Measurements from ENCODE around the gene GPT2.

The GPT2 gene

GRCh38 chr16:46895399-46896313 lies 11.5 kb downstream of the GPT2 start:
- in situ Hi-C loops (cut with MboI; ENCODE audit: low sequenced_read_pairs), result no loop called here

- in situ Hi-C loops (cut with MboI; ENCODE audit: low sequenced_read_pairs), result no loop called here
Observed at GRCh38 chr16:46896314-46896968, 12.3 kb downstream of the GPT2 start.

GRCh38 chr16:46897471-46897870 lies 13.3 kb downstream of the GPT2 start:
- in situ Hi-C loops (cut with MboI; ENCODE audit: low sequenced_read_pairs), result no loop called here

GRCh38 chr16:46898006-46898405 lies 13.8 kb downstream of the GPT2 start:
- in situ Hi-C loops (cut with MboI; ENCODE audit: low sequenced_read_pairs), result no loop called here

GRCh38 chr16:46899443-46900143 lies 15.4 kb downstream of the GPT2 start:
- in situ Hi-C loops (cut with MboI; ENCODE audit: low sequenced_read_pairs), result loop anchor here (10.0 kb wide), 1 partner anchor 45 kb away; no protein-coding TSS in a partner anchor

GRCh38 chr16:46900455-46901235 lies 16.5 kb downstream of the GPT2 start:
- in situ Hi-C loops (cut with MboI; ENCODE audit: low sequenced_read_pairs), result loop anchor here (10.0 kb wide), 1 partner anchor 46 kb away; no protein-coding TSS in a partner anchor

GRCh38 chr16:46901709-46902108 lies 17.5 kb downstream of the GPT2 start:
- in situ Hi-C loops (cut with MboI; ENCODE audit: low sequenced_read_pairs), result loop anchor here (10.0 kb wide), 1 partner anchor 47 kb away; no protein-coding TSS in a partner anchor

- in situ Hi-C loops (cut with MboI; ENCODE audit: low sequenced_read_pairs), result loop anchor here (10.0 kb wide), 1 partner anchor 49 kb away; no protein-coding TSS in a partner anchor
Observed at GRCh38 chr16:46903255-46903905, 19.2 kb downstream of the GPT2 start.

GRCh38 chr16:46904471-46904870 lies 20.3 kb downstream of the GPT2 start:
- in situ Hi-C loops (cut with MboI; ENCODE audit: low sequenced_read_pairs), result loop anchor here (10.0 kb wide), 1 partner anchor 50 kb away; no protein-coding TSS in a partner anchor

GRCh38 chr16:46906360-46907060 lies 22.3 kb downstream of the GPT2 start:
- in situ Hi-C loops (cut with MboI; ENCODE audit: low sequenced_read_pairs), result loop anchor here (10.0 kb wide), 1 partner anchor 52 kb away; no protein-coding TSS in a partner anchor

- in situ Hi-C loops (cut with MboI; ENCODE audit: low sequenced_read_pairs), result loop anchor here (10.0 kb wide), 1 partner anchor 52 kb away; no protein-coding TSS in a partner anchor
Observed at GRCh38 chr16:46907061-46907774, 23.1 kb downstream of the GPT2 start.

- in situ Hi-C loops (cut with MboI; ENCODE audit: low sequenced_read_pairs), result loop anchor here (10.0 kb wide), 1 partner anchor 54 kb away; no protein-coding TSS in a partner anchor
Observed at GRCh38 chr16:46908540-46909372, 24.6 kb downstream of the GPT2 start.

- in situ Hi-C loops (cut with MboI; ENCODE audit: low sequenced_read_pairs), result no loop called here
Observed at GRCh38 chr16:46911038-46911437, 26.9 kb downstream of the GPT2 start.

GRCh38 chr16:46911650-46912049 lies 27.5 kb downstream of the GPT2 start:
- in situ Hi-C loops (cut with MboI; ENCODE audit: low sequenced_read_pairs), result no loop called here

GRCh38 chr16:46914556-46915201 lies 30.5 kb downstream of the GPT2 start:
- in situ Hi-C loops (cut with MboI; ENCODE audit: low sequenced_read_pairs), result no loop called here

GRCh38 chr16:46915483-46916025 lies 31.4 kb downstream of the GPT2 start:
- in situ Hi-C loops (cut with MboI; ENCODE audit: low sequenced_read_pairs), result no loop called here

- in situ Hi-C loops (cut with MboI; ENCODE audit: low sequenced_read_pairs), result no loop called here
Observed at GRCh38 chr16:46916980-46917379, 32.8 kb downstream of the GPT2 start.
